NT2/D1 (cell line): ENCODE data around the gene SLC34A2.

Source experiments
- DNase-seq: peaks from one replicate; pipeline ENCODE4 v3.0.0-alpha.2; 2011; ENCODE audit warnings: low read depth, low spot score
- H3K27me3 ChIP-seq: 2 replicates; pipeline ENCODE4 v1.6.0; 2011; ENCODE audit warnings: mild to moderate bottlenecking; ENCODE audit not compliant: insufficient read length, insufficient read depth
- H3K36me3 ChIP-seq: 2 replicates; pipeline ENCODE4 v1.6.1; 2011; ENCODE audit warnings: mild to moderate bottlenecking, low read length, mixed read lengths; ENCODE audit not compliant: insufficient read depth, insufficient read length
- H3K4me1 ChIP-seq: 2 replicates; pipeline ENCODE4 v1.5.1; 2011; ENCODE audit not compliant: insufficient read depth, insufficient read length
- H3K4me3 ChIP-seq: 2 replicates; pipeline ENCODE4 v1.5.1; 2011; ENCODE audit warnings: low read depth; ENCODE audit not compliant: insufficient read length
- H3K9ac ChIP-seq: 2 replicates; pipeline ENCODE4 v1.6.0; 2011; ENCODE audit warnings: low read depth; ENCODE audit not compliant: insufficient read length
- H3K9me3 ChIP-seq: 2 replicates; pipeline ENCODE4 v1.5.1; 2011; ENCODE audit warnings: mild to moderate bottlenecking, low read length; ENCODE audit not compliant: insufficient read depth
- SUZ12 ChIP-seq: IDR thresholded peaks from 2 replicates; pipeline ENCODE4 v1.6.1; 2011; ENCODE audit not compliant: insufficient read length, insufficient read depth; ENCODE audit errors: extremely low read depth
- YY1 ChIP-seq: IDR thresholded peaks from 2 replicates; pipeline ENCODE4 v1.6.1; 2011; ENCODE audit not compliant: insufficient read length, insufficient read depth
- ZNF274 ChIP-seq: IDR thresholded peaks from 2 replicates; pipeline ENCODE4 v1.6.1; 2011; ENCODE audit warnings: mild to moderate bottlenecking, low read depth, low read length

Gene SLC34A2

DNA sequence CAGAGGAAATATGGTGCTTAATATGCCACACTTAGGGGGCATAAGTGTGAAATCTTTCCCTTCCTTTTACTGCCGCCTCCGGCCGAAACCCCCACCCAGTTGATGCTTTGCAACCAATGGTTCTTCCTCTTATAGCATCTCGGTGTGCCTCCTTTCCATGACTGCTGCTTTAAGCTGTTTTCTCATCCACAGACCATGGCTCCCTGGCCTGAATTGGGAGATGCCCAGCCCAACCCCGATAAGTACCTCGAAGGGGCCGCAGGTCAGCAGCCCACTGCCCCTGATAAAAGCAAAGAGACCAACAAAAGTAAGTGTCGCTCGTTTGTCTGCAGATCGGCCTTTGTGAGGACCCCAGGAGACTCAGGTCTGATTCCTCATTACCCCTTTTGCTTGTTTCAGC lies 6.7 kb downstream of the SLC34A2 start:
- Histone ChIP-seq H3K36me3 (no peaks in the 10 kb centered on the region), H3K9ac (no peak overlapping the region), H3K27me3 (peaks cover 10% of the 10 kb centered on the region), H3K4me3 (no peak overlapping the region), H3K9me3 (no peaks in the 10 kb centered on the region), H3K4me1 (peaks cover 3% of the 10 kb centered on the region)
- TF ChIP-seq SUZ12 (no peak), YY1 (no peak), ZNF274 (no peak)
- no peak for DNase-seq

DNA sequence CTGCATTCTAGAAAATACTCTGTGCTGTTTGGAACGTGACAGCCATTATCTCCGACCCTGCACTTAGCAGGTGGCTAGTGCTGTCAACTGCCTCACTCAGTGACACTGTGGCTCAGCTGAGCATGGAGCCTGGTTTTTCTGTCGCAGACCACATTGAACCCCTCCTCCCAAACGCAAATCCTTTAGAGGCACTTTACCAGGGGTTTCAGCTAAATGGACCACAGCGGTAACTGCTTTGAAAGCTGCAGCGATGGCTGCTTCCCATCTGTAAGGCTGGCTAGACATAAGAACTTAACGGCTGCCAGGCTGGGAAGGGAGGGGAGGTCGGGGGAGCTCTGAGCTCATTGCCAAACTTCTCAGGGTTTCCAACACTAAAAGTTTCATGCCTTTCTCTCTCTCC lies 8.1 kb downstream of the SLC34A2 start:
- no peaks in the 10 kb centered on the region for H3K9me3 ChIP-seq
- no peak overlapping the region for H3K9ac ChIP-seq
- no peak for DNase-seq
- TF ChIP-seq SUZ12 = no peak
- no peak for TF ChIP-seq YY1
- no peak for TF ChIP-seq ZNF274
- no peaks in the 10 kb centered on the region for H3K4me1 ChIP-seq
- no peaks in the 10 kb centered on the region for H3K36me3 ChIP-seq
- H3K4me3 ChIP-seq = no peak overlapping the region
- no peaks in the 10 kb centered on the region for H3K27me3 ChIP-seq

DNA sequence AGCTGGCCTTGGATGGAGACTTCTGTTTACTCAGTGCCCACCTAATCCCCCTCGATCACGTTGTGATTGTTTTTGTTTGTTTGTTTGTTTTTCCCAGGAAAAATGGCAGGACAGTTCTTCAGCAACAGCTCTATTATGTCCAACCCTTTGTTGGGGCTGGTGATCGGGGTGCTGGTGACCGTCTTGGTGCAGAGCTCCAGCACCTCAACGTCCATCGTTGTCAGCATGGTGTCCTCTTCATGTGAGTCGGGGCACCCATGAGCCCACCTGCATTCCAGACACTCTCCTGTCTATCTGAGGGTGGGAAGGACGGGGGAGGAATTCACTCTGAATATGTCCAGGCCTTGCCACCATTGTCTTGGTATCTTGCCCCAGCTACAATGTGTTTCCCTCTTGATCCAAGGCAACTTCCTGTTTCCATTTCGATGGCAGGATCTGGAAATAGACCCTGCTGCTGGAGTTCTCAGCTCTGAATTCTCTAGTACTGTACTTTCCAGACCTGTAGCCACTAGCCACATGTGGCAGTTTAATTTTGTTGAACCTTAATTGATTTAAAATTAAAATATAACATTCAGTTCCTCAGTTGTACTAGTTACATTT lies 10.5 kb downstream of the SLC34A2 start:
- Histone ChIP-seq H3K9ac (no peak overlapping the region), H3K4me1 (no peaks in the 10 kb centered on the region), H3K36me3 (no peaks in the 10 kb centered on the region), H3K9me3 (no peaks in the 10 kb centered on the region), H3K27me3 (no peaks in the 10 kb centered on the region), H3K4me3 (no peak overlapping the region)
- no peak for DNase-seq
- TF ChIP-seq YY1 = no peak

DNA sequence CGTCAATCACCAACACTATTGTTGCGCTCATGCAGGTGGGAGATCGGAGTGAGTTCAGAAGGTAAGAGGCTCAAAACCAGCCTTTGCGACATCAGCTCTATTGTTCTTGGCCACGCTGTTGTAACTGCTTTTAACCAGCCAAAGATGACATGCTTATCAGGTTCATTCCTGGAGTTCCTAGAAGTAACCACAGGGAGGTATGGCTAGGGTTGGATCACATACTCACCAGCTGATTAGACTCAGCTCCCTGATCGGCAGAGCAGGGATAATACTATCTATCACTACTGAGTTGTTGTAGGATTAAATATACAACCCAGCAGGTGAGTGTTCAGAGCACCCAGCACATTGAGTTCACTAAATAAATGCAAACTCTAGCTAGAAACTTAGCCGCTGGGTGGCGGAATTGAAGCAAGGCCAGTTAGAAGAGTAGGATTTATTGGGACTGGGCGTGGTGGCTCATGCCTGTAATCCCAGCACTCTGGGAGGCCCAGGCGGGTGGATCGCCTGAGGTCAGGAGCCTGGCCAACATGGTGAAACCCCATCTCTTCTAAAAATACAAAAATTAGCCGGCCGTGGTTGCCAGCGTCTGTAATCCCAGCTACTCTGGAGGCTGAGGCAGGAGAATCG lies 12.4 kb downstream of the SLC34A2 start:
- Histone ChIP-seq H3K9me3 (no peaks in the 10 kb centered on the region), H3K9ac (no peak overlapping the region), H3K4me1 (no peaks in the 10 kb centered on the region), H3K27me3 (no peaks in the 10 kb centered on the region), H3K4me3 (no peak overlapping the region), H3K36me3 (no peaks in the 10 kb centered on the region)
- DNase-seq = no peak
- TF ChIP-seq ZNF274 (no peak), YY1 (no peak)

DNA sequence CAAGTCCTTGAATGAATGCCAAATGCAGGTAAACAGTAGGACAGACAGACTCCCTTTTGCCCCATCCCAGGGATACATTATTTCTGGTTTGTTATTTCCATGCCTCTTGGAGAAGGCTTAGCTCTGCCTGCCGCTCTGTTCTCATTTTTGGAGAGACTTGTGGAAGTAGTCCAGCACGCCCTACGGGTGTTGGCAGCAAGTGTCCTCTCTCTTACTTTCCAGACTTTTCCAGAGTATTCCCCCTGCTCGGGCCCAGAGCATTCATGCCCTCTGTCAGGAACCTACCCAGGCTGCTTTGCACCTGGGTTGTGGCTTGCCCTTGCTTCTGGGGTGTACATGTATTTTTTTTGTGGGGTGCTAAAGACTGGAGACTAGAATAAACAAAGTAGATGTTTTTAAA lies 15.3 kb downstream of the SLC34A2 start:
- Histone ChIP-seq H3K9ac (no peak overlapping the region), H3K36me3 (no peaks in the 10 kb centered on the region), H3K27me3 (no peaks in the 10 kb centered on the region), H3K4me3 (no peak overlapping the region), H3K9me3 (no peaks in the 10 kb centered on the region), H3K4me1 (no peaks in the 10 kb centered on the region)
- no peak for DNase-seq
- TF ChIP-seq YY1 (no peak), SUZ12 (no peak), ZNF274 (no peak)

DNA sequence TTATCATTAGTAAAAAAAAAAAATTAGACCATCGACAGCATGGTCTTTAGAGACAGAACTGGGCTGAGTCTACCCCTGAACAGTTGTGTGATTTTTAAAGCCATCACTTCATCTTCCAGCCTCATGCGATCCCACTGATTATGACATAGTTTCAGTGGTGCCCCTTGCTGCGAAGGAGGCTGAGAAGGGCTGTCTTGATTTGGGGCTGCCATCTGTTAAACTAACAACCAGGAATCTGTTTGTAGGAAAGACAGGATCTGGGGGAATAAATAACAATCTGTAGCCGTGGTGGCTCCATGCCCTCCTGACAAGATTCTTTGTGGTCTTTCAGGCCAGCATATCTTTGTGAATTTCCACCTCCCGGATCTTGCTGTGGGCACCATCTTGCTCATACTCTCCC lies 17.1 kb downstream of the SLC34A2 start:
- no peaks in the 10 kb centered on the region for H3K4me1 ChIP-seq
- no peaks in the 10 kb centered on the region for H3K9me3 ChIP-seq
- no peak overlapping the region for H3K4me3 ChIP-seq
- TF ChIP-seq ZNF274 (no peak), SUZ12 (no peak), YY1 (no peak)
- no peak for DNase-seq
- no peaks in the 10 kb centered on the region for H3K27me3 ChIP-seq
- H3K9ac ChIP-seq = no peak overlapping the region
- no peaks in the 10 kb centered on the region for H3K36me3 ChIP-seq

DNA sequence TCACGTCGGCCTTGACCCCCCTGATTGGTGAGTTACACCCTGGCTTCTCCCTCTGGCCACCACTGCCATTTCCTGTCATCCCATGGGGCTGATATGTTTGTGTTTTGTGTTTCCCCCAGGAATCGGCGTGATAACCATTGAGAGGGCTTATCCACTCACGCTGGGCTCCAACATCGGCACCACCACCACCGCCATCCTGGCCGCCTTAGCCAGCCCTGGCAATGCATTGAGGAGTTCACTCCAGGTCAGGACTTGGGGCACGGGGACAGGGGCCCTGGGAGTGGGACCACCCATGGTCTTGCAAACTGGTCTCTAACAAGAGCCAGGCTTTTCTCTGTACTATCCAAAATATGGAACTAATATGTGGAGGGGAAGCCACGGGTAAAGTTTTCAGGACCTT lies 18.7 kb downstream of the SLC34A2 start:
- no peak for TF ChIP-seq ZNF274
- no peak for TF ChIP-seq YY1
- TF ChIP-seq SUZ12 = no peak
- Histone ChIP-seq H3K9me3 (no peaks in the 10 kb centered on the region), H3K4me1 (no peaks in the 10 kb centered on the region), H3K9ac (no peak overlapping the region), H3K27me3 (no peaks in the 10 kb centered on the region), H3K36me3 (no peaks in the 10 kb centered on the region), H3K4me3 (no peak overlapping the region)
- DNase-seq = no peak

DNA sequence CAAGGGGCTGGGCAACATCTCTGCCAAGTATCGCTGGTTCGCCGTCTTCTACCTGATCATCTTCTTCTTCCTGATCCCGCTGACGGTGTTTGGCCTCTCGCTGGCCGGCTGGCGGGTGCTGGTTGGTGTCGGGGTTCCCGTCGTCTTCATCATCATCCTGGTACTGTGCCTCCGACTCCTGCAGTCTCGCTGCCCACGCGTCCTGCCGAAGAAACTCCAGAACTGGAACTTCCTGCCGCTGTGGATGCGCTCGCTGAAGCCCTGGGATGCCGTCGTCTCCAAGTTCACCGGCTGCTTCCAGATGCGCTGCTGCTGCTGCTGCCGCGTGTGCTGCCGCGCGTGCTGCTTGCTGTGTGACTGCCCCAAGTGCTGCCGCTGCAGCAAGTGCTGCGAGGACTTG lies 20.6 kb downstream of the SLC34A2 start:
- TF ChIP-seq YY1 (no peak), SUZ12 (no peak), ZNF274 (no peak)

More for the DNA sequence above, 20.6 kb downstream of the SLC34A2 start:
- no peak for DNase-seq
- Histone ChIP-seq H3K9ac (no peak overlapping the region), H3K9me3 (no peaks in the 10 kb centered on the region), H3K4me3 (no peak overlapping the region), H3K4me1 (no peaks in the 10 kb centered on the region), H3K27me3 (no peaks in the 10 kb centered on the region), H3K36me3 (no peaks in the 10 kb centered on the region)
